OCI-LY7 (cell line): ENCODE data around the gene EEPD1.

Experiments
- CTCF ChIP-seq: fragments of 200-600 bp; sonication (generic); conservative IDR thresholded peaks from 2 replicates; pipeline ENCODE4 v1.5.1; 2014; ENCODE audit warnings: mild to moderate bottlenecking, antibody characterized with exemption, low read length, moderate library complexity, mixed read lengths
- EZH2phosphoT487 ChIP-seq: fragments of 200-600 bp; sonication (generic); IDR thresholded peaks from 2 replicates; pipeline ENCODE4 v1.6.1; 2018; ENCODE audit warnings: low read depth, borderline replicate concordance, mild to moderate bottlenecking, mixed run types, antibody characterized with exemption, low read length, moderate library complexity, mixed read lengths

- TF ChIP-seq CTCF (no peak), EZH2phosphoT487 (no peak)
These were observed 48.2 kb downstream of the EEPD1 start for GRCh38 chr7:36201122-36201723.
